OCI-LY1 (cell line): ENCODE data around the gene ARMC7.

Experiments used
- EZH2 ChIP-seq: fragments of 200-600 bp; sonication (generic), shearing (Covaris generic); IDR thresholded peaks from 2 replicates; pipeline ENCODE4 v1.8.0; 2017; ENCODE audit warnings: borderline replicate concordance, mixed run types, mild to moderate bottlenecking, antibody characterized with exemption, low read length, moderate library complexity, mixed read lengths
- TF ChIP-seq, protein P1 (sequence below): fragments of 200-600 bp; sonication (generic), shearing (Covaris generic); IDR thresholded peaks from 2 replicates; pipeline ENCODE4 v1.5.1; 2017; ENCODE audit warnings: mild to moderate bottlenecking, antibody characterized with exemption, low read length, moderate library complexity, mixed read lengths

DNA sequence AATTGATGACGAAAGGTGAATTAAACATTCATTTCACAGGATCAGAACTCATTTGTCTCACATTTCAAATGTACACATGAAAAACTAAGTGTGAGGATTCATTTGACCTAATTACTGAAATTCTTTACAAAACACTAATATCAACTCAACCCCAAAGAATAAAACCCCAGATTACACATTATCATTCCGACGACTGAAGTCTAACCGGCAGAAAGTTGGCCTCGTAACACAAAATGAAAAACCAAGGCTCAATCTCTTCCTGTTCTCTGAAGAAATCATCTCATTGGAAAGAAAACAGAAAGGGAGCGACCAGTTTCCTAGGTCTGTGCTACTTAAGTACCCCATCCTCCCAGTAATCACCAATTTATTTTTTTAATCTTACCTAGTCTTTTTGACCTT is 42.8 kb downstream of the ARMC7 start:
- TF ChIP-seq, protein P1, sequence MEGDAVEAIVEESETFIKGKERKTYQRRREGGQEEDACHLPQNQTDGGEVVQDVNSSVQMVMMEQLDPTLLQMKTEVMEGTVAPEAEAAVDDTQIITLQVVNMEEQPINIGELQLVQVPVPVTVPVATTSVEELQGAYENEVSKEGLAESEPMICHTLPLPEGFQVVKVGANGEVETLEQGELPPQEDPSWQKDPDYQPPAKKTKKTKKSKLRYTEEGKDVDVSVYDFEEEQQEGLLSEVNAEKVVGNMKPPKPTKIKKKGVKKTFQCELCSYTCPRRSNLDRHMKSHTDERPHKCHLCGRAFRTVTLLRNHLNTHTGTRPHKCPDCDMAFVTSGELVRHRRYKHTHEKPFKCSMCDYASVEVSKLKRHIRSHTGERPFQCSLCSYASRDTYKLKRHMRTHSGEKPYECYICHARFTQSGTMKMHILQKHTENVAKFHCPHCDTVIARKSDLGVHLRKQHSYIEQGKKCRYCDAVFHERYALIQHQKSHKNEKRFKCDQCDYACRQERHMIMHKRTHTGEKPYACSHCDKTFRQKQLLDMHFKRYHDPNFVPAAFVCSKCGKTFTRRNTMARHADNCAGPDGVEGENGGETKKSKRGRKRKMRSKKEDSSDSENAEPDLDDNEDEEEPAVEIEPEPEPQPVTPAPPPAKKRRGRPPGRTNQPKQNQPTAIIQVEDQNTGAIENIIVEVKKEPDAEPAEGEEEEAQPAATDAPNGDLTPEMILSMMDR = no peak
- TF ChIP-seq EZH2 = no peak
